K562 treated with DMSO at 1 percent for 4 hours (cell line): ENCODE data around the gene SMS. TPM values are rescaled to one million over a fixed set of nuclear protein-coding genes. Genes with fewer than 3 reads are reported as not detected.

Experiments
- total RNA-seq: library from RNA; unstranded; fragments of 300-600 nt; gene quantifications from 2 replicates; pipeline ENCODE4 v1.2.3, GENCODE V29; 2022; ENCODE audit not compliant: insufficient read depth

The SMS gene
- 51.3 and 54.5 TPM in 2 replicates for total RNA-seq

GRCh38 chrX:21940356-21940829 lies at the start of gene SMS:
TSS of gene SMS (plus strand) at chrX:21940709. CDS start at chrX:21940825, 116 bp downstream.

DNA sequence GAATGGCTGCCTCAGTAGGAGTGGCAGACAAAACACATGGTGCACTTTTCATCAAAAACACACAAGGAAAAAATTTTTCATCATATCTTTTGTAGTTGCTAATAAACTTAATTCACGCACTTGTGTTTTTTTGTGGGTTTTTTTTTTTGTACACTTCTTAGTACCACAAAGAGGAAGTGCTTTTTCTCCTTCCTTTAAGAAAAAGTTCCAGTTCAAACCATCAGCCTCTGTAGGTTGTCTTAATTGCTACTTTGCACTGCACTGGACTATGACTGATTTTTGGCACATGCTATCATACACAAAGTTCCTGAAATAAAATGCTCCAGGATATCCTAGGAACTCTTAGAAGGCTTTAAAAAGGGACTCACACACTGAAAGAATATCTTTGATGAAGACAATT lies 91.6 kb downstream of the SMS start, which contains the start of gene PHEX:
Gene PHEX (plus strand): TSS at position 242 of the 400 bp plus-strand sequence. CDS start 681 bp downstream, outside the sequence.

Other genes starting within 250 kb of the SMS start
- not detected in 2 replicates for gene SMPX, start 182.6 kb upstream of the SMS start, total RNA-seq
- gene MBTPS2, start 101.1 kb upstream of the SMS start, total RNA-seq = 4.9 and 5.7 TPM in 2 replicates
- gene YY2, start 84.7 kb upstream of the SMS start, total RNA-seq = 0.57 and 0.60 TPM in 2 replicates
- not detected in 2 replicates for gene PHEX, start 91.6 kb downstream of the SMS start, total RNA-seq